Hematopoietic multipotent progenitor cell treated with erythropoietin and hydrocortisone succinate and interleukin-3 and kit ligand, for 4 days (in vitro differentiated cells): ENCODE data around the gene IFI16.
"Not testable (repeated sequence)": the region's sequence is repeated elsewhere in the genome, so short reads cannot be mapped to it uniquely, and the experiment has no call there.

Experiments
- DNase-seq: peaks from one replicate; pipeline ENCODE4 v3.0.0-alpha.2; 2015

IFI16 gene

DNA sequence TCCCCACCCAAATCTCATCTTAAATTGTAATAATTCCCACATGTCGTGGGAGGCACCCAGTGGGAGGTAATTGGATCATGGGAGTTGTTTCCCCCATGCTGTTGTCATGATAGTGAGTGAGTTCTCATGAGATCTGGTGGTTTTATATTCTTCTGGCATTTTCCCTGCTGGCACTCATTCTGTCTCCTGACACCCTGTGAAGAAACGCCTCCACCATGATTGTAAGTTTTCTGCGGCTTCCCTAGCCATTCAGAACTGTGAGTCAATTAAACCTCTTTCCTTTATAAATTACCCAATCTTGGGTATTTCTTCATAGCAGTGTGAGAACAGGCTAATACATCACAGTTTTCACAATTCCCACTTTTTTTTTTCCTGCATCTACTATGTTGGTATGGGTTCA lies 93.3 kb downstream of the IFI16 start:
- not testable (repeated sequence) for DNase-seq
